ENCODE measurements around the gene MAPK8.

Gene MAPK8

GRCh38 chr10:48447356-48448215, 141.1 kb downstream of the MAPK8 start:
- no peak for DNase-seq

- DNase-seq: no peak
Observed at GRCh38 chr10:48448796-48449195, 142.3 kb downstream of the MAPK8 start.

- peak in 35 of 56 donors; percentile 20 to 81 (median 49) for DNase-seq
Observed at GRCh38 chr10:48449501-48450232, 143.2 kb downstream of the MAPK8 start.

GRCh38 chr10:48450233-48450740, 143.8 kb downstream of the MAPK8 start:
- no peak for DNase-seq

- no peak for DNase-seq
Observed at GRCh38 chr10:48450741-48451466, 144.4 kb downstream of the MAPK8 start.

GRCh38 chr10:48451969-48452878, 145.7 kb downstream of the MAPK8 start:
- no peak for DNase-seq

- DNase-seq: no peak
Observed at GRCh38 chr10:48452879-48453412, 146.5 kb downstream of the MAPK8 start.

- DNase-seq: no peak
Observed at GRCh38 chr10:48453451-48454301, 147.2 kb downstream of the MAPK8 start.

GRCh38 chr10:48454302-48455054, 148.0 kb downstream of the MAPK8 start:
- DNase-seq: no peak

- DNase-seq: no peak
Observed at GRCh38 chr10:48455055-48455391, 148.5 kb downstream of the MAPK8 start.

GRCh38 chr10:48455392-48456151, 149.1 kb downstream of the MAPK8 start:
- DNase-seq: no peak

GRCh38 chr10:48456361-48456804, 149.9 kb downstream of the MAPK8 start:
- DNase-seq: peak in 24 of 56 donors; percentile 20 to 60 (median 43)

GRCh38 chr10:48456808-48457761, 150.6 kb downstream of the MAPK8 start:
- DNase-seq: no peak

GRCh38 chr10:48457949-48458661, 151.6 kb downstream of the MAPK8 start:
- DNase-seq: no peak

- no peak for DNase-seq
Observed at GRCh38 chr10:48458662-48459048, 152.2 kb downstream of the MAPK8 start.

Measured in amygdala (tissue), 56 donors.